HCT116 (cell line): ENCODE measurements around the gene KCNK2. TPM values are rescaled to one million over a fixed set of nuclear protein-coding genes. Genes with fewer than 3 reads are reported as not detected.

Source experiments
- ATAC-seq: fragments of 200-7000 bp; cut with Tn5 transposase; 2 replicates; pipeline ENCODE4 v1.9.1; 2020; ENCODE audit warnings: mild to moderate bottlenecking, moderate library complexity
- BruUV-seq: library from RNA; stranded (reverse); fragments of 400-500 nt; replicated peaks from 2 replicates; lab custom pipeline; 2021; lab: Mats Ljungman, UMichigan
- CTCF ChIA-PET: fragments of 300-600 bp; sonication (Branson Sonifier 250); formaldehyde crosslinking; loops from one replicate; lab custom pipeline; 2021; ENCODE audit warnings: antibody characterized with exemption; lab: Charles Lee
- POLR2A ChIA-PET: fragments of 300-600, 350-600 bp; sonication (Branson Sonifier 250); formaldehyde crosslinking; loops from one replicate; lab custom pipeline; 2021; ENCODE audit warnings: antibody characterized with exemption; lab: Charles Lee
- RAD21 ChIA-PET, 2 experiments: fragments of 300-600 bp; sonication (Branson Sonifier 250); formaldehyde crosslinking; loops; one replicate each; lab custom pipeline; 2023; ENCODE audit warnings: low total read pairs in 2 of 2; ENCODE audit not compliant: uncharacterized antibody in 2 of 2, unreplicated experiment in 2 of 2, low non-redundant PET in 1 of 2; lab: Charles Lee
- DNase-seq: peaks from one replicate; pipeline ENCODE4 v3.0.0-alpha.2; 2010; ENCODE audit warnings: low read depth, low spot score
- H2AFZ ChIP-seq: fragments of 200-600 bp; shearing (Covaris generic), sonication (generic); 2 replicates; pipeline ENCODE4 v1.6.1; 2017; ENCODE audit warnings: low read depth, mixed run types, mixed read lengths, antibody characterized with exemption, low read length; ENCODE audit not compliant: poor library complexity, severe bottlenecking
- H3K27ac ChIP-seq: 2 replicates; pipeline ENCODE4 v1.5.1; 2012; ENCODE audit warnings: low read depth, low read length
- H3K27me3 ChIP-seq: fragments of 200-600 bp; sonication (generic); 2 replicates; pipeline ENCODE4 v1.6.1; 2016; ENCODE audit warnings: mixed run types, low read length, mixed read lengths; ENCODE audit not compliant: insufficient read depth
- H3K36me3 ChIP-seq, 2 experiments: fragments of 200-500 bp in 1 of 2; fragments of 200-600 bp in 1 of 2; sonication (Bioruptor generic) in 1 of 2; sonication (generic) in 1 of 2; 2 replicates each; pipeline versions ENCODE4 v1.5.1 to v1.6.1; 2014 to 2016; ENCODE audit warnings: low read length in 2 of 2, inconsistent platforms in 1 of 2, mixed read lengths in 1 of 2, mixed run types in 1 of 2; ENCODE audit not compliant: insufficient read depth in 2 of 2, control insufficient read depth in 1 of 2
- H3K4me1 ChIP-seq, 2 experiments: fragments of 200-600 bp in 1 of 2; sonication (generic) in 1 of 2; 2 replicates each; pipeline versions ENCODE4 v1.5.1 to v1.6.1; 2012 to 2017; ENCODE audit warnings: low read length in 2 of 2, inconsistent platforms in 1 of 2, mild to moderate bottlenecking in 1 of 2, mixed read lengths in 1 of 2, mixed run types in 1 of 2, moderate library complexity in 1 of 2; ENCODE audit not compliant: insufficient read depth in 2 of 2, control insufficient read depth in 1 of 2
- H3K4me2 ChIP-seq: fragments of 200-600 bp; sonication (generic); 2 replicates; pipeline ENCODE4 v1.6.1; 2017; ENCODE audit warnings: mixed run types, low read length, mixed read lengths
- H3K4me3 ChIP-seq, 2 experiments: fragments of 200-600 bp in 1 of 2; sonication (generic) in 1 of 2; replicated peaks in 1 of 2; 2 replicates each; pipeline ENCODE4 v1.5.1; 2011 to 2016; ENCODE audit warnings: low read length in 2 of 2, control low read depth in 1 of 2, low read depth in 1 of 2, mild to moderate bottlenecking in 1 of 2, mixed read lengths in 1 of 2, mixed run types in 1 of 2
- H3K79me2 ChIP-seq: fragments of 200-600 bp; sonication (generic); 2 replicates; pipeline ENCODE4 v1.6.1; 2017; ENCODE audit warnings: mild to moderate bottlenecking, mixed run types, low read length, moderate library complexity, mixed read lengths; ENCODE audit not compliant: insufficient read depth
- H3K9ac ChIP-seq: fragments of 200-600 bp; sonication (generic); 2 replicates; pipeline ENCODE4 v1.6.1; 2016; ENCODE audit warnings: low read length, mixed read lengths
- H3K9me2 ChIP-seq: fragments of 200-600 bp; sonication (generic), shearing (Covaris generic); 2 replicates; pipeline ENCODE4 v1.6.1; 2017; ENCODE audit warnings: mixed run types, mild to moderate bottlenecking, moderate library complexity; ENCODE audit not compliant: insufficient read depth
- H3K9me3 ChIP-seq, 2 experiments: fragments of 200-500 bp in 1 of 2; fragments of 200-600 bp in 1 of 2; sonication (Bioruptor generic) in 1 of 2; sonication (generic) in 1 of 2; 2 replicates each; pipeline ENCODE4 v1.6.1; 2014 to 2017; ENCODE audit warnings: low read length in 2 of 2, mixed read lengths in 2 of 2, inconsistent platforms in 1 of 2, low read depth in 1 of 2, mild to moderate bottlenecking in 1 of 2, mixed run types in 1 of 2, moderate library complexity in 1 of 2; ENCODE audit not compliant: control insufficient read depth in 1 of 2, insufficient read depth in 1 of 2
- H4K20me1 ChIP-seq: fragments of 200-600 bp; sonication (generic), shearing (Covaris generic); 2 replicates; pipeline ENCODE4 v1.6.1; 2017; ENCODE audit warnings: mixed run types, mild to moderate bottlenecking, moderate library complexity; ENCODE audit not compliant: insufficient read depth
- CEBPB ChIP-seq: IDR thresholded peaks from 2 replicates; pipeline ENCODE4 v1.6.1; 2012; ENCODE audit warnings: low read depth
- EGR1 ChIP-seq: IDR thresholded peaks from 2 replicates; pipeline ENCODE4 v1.6.1; 2012; ENCODE audit warnings: low read depth
- EZH2phosphoT487 ChIP-seq: fragments of 200-600 bp; IDR thresholded peaks from 2 replicates; pipeline ENCODE4 v1.6.1; 2018; ENCODE audit warnings: antibody characterized with exemption, borderline replicate concordance
- FOSL1 ChIP-seq: IDR thresholded peaks from 2 replicates; pipeline ENCODE4 v1.6.1; 2012; ENCODE audit warnings: low read depth
- JUND ChIP-seq: IDR thresholded peaks from 2 replicates; pipeline ENCODE4 v1.6.1; 2012
- RAD21 ChIP-seq: IDR thresholded peaks from 2 replicates; pipeline ENCODE4 v1.6.1; 2012; ENCODE audit warnings: low read depth, mild to moderate bottlenecking
- SIN3A ChIP-seq: IDR thresholded peaks from 2 replicates; pipeline ENCODE4 v1.6.1; 2012; ENCODE audit warnings: low read depth
- SRF ChIP-seq: IDR thresholded peaks from 2 replicates; pipeline ENCODE4 v1.6.1; 2012; ENCODE audit warnings: low read depth
- YY1 ChIP-seq: IDR thresholded peaks from 2 replicates; pipeline ENCODE4 v1.6.1; 2011; ENCODE audit warnings: low read length, low read depth, moderate library complexity, mild to moderate bottlenecking; ENCODE audit not compliant: insufficient replicate concordance; ENCODE audit errors: extremely low read depth
- ZNF274 ChIP-seq: fragments of 200-500 bp; sonication (Bioruptor generic); IDR thresholded peaks from 2 replicates; pipeline ENCODE4 v1.6.1; 2014; ENCODE audit warnings: mild to moderate bottlenecking, low read depth, low read length, inconsistent platforms
- intact Hi-C: fragments of 100-400 bp; cut with micrococcal nuclease; formaldehyde crosslinking; loops from 2 replicates; pipeline ENCODE4 v1.10.0; 2022
- total RNA-seq: library from RNA; stranded (reverse); gene quantifications from one replicate; pipeline ENCODE4 v1.2.1, GENCODE V29; 2021; ENCODE audit not compliant: unreplicated experiment
- TF ChIP-seq, protein P1 (sequence below): IDR thresholded peaks from 2 replicates; pipeline ENCODE4 v1.6.1; 2012
- TF ChIP-seq, protein P2 (sequence below), 3 experiments: fragments of 200-600 bp in 1 of 3; sonication (generic) in 1 of 3; IDR thresholded peaks in 2 of 3; conservative IDR thresholded peaks in 1 of 3; 2 replicates each; pipeline ENCODE4 v1.5.1; 2012 to 2017; ENCODE audit warnings: low read depth in 2 of 3, low read length in 2 of 3, antibody characterized with exemption in 1 of 3, borderline replicate concordance in 1 of 3, control low read depth in 1 of 3, mild to moderate bottlenecking in 1 of 3, mixed read lengths in 1 of 3, mixed run types in 1 of 3, moderate library complexity in 1 of 3; ENCODE audit not compliant: insufficient read depth in 1 of 3
- TF ChIP-seq, protein P3 (sequence below): IDR thresholded peaks from 2 replicates; pipeline ENCODE4 v1.6.1; 2012

Gene KCNK2
- total RNA-seq, 1 experiment from 2014 or later, result 0.27 TPM

DNA sequence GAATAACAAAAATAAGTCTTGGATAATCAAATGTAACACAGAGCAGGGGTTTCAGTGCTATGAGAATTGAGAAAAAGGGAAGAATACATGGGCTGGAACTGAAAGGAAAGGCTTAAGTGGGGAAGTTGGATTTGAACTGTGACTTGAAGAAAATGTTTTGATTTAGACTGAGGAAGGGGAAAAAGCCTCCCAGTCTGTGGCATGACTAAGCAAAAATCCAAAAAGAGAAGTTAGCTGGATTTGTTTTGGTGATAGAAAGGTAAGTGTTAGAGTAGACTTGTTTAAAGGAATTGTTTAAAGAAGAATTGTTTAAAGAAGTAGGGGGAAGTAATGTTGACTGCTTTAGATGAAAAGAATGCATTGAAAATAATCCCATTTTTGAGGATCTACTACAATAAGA is 46.0 kb downstream of the KCNK2 start:
- Histone ChIP-seq H3K27me3 (no peaks in the 10 kb centered on the region), H3K9me2 (no peaks in the 10 kb centered on the region), H3K9ac (no peak overlapping the region), H3K36me3 (no peaks in the 10 kb centered on the region), H3K9me3 (no peaks in the 10 kb centered on the region), H2AFZ (peak overlapping the region; percentile 2), H3K4me3 (no peak overlapping the region), H3K4me1 (no peaks in the 10 kb centered on the region), H3K79me2 (no peaks in the 10 kb centered on the region), H3K4me2 (no peak overlapping the region), H3K27ac (no peak overlapping the region), H4K20me1 (no peaks in the 10 kb centered on the region)
- no peak for TF ChIP-seq SIN3A
- TF ChIP-seq SRF, result no peak
- TF ChIP-seq EGR1, result no peak
- no peak for TF ChIP-seq JUND
- TF ChIP-seq, protein P1, sequence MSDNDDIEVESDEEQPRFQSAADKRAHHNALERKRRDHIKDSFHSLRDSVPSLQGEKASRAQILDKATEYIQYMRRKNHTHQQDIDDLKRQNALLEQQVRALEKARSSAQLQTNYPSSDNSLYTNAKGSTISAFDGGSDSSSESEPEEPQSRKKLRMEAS, result no peak
- TF ChIP-seq ZNF274, result no peak
- TF ChIP-seq RAD21, result no peak
- TF ChIP-seq, protein P2, sequence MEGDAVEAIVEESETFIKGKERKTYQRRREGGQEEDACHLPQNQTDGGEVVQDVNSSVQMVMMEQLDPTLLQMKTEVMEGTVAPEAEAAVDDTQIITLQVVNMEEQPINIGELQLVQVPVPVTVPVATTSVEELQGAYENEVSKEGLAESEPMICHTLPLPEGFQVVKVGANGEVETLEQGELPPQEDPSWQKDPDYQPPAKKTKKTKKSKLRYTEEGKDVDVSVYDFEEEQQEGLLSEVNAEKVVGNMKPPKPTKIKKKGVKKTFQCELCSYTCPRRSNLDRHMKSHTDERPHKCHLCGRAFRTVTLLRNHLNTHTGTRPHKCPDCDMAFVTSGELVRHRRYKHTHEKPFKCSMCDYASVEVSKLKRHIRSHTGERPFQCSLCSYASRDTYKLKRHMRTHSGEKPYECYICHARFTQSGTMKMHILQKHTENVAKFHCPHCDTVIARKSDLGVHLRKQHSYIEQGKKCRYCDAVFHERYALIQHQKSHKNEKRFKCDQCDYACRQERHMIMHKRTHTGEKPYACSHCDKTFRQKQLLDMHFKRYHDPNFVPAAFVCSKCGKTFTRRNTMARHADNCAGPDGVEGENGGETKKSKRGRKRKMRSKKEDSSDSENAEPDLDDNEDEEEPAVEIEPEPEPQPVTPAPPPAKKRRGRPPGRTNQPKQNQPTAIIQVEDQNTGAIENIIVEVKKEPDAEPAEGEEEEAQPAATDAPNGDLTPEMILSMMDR (IDR thresholded peaks at IDR 0.05 in 2 of 3, conservative IDR thresholded peaks at IDR 0.05 in 1 of 3; ENCODE audit: borderline replicate concordance in 1 of 3, insufficient read depth in 1 of 3, low read depth in 2 of 3, low read length in 2 of 3), result no peak
- TF ChIP-seq YY1, result no peak
- TF ChIP-seq, protein P3, sequence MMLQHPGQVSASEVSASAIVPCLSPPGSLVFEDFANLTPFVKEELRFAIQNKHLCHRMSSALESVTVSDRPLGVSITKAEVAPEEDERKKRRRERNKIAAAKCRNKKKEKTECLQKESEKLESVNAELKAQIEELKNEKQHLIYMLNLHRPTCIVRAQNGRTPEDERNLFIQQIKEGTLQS, result no peak
- no peak for TF ChIP-seq FOSL1
- TF ChIP-seq EZH2phosphoT487, result no peak
- TF ChIP-seq CEBPB, result no peak
- intact Hi-C loops, result no loop called here
- BruUV-seq, result no TSS peak
- ChIA-PET RAD21 (no interaction called here), CTCF (no interaction called here), POLR2A (no interaction called here)
- no peak for ATAC-seq
- no peak for DNase-seq
